NCI-H526 treated with DMSO at 0.1 percent for 48 hours (cell line): ENCODE data around the gene PSMD1.
"Not testable (repeated sequence)": the region's sequence is repeated elsewhere in the genome, so short reads cannot be mapped to it uniquely, and the experiment has no call there.

Source experiments
- DNase-seq: peaks from one replicate; lab custom pipeline; 2025; lab: John Stamatoyannopoulos, UW

The PSMD1 gene

DNA sequence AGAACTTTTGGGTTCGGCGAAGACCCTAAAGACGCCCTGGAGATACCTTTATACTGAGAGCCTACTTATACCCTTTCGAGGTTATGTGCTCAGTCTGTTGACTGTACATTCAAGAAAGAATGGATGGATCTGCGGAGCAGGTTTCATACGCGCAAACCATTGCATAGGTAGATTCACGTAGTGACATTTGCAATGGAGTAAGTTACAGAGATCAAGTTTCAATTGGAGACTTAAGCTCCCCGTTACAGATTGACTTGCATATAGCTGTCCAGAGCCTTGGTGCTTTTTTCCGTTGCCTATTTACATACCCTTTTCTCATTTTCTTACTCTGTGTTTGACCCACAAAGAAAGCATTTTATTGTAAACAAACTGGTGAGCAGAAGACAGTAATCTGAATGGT, 923 bp downstream of the PSMD1 start:
- no peak for DNase-seq

DNA sequence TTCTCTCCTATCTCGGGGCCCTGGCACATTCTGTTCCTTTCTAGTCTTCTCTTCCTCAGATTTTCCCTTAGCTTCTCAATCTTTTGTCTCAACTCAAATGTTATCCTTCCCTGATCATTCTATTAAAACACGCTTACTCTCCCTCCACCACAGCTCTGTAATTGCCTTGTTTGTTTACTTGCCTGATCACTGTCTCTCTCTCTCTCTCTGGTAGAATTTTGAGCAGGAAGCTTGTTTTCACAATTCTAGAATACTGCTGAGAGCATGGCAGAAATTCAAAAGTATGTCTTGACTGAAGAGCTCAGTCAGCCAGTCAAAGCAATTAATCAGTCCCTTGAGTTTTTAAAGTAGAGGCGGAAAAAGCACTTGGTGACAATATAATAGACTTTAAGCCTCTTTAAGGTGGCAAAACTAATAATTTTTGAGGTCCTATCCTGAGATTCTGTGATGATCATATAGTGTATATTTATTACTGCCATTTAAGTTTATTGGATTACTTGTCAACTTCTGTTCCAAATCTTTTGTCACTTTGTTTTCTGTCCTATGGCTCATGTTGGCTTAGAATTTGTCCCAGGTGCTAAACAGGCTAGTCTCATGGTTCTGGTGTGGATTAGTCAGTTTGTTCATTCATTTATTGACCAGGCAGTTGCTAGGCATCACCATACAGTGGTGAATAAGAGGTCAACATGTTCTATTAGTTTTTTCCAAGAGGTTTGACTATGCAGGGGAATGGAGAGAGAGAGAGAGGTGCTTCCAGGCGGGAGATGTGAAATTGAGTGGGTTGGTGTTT, 2.3 kb downstream of the PSMD1 start:
- DNase-seq: no peak

DNA sequence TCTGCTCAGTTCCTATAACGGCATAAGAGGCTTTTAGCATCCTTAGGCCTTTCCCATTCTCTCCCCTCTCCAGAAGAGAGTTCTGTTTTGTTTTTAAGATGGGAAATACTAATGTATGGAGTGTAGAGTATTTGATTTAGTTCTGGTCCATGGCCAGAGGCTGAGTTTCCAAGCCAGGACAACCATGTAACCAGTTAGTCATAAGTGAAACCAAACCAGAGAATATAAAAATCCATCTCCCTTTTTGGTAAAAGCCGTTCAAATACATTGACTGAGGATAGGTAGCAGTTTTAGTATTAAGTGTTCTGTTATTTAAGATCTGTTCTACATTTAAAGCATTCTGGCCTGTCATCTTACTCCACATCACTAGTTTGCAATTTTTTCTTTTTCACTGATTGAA, 3.1 kb downstream of the PSMD1 start:
- DNase-seq: no peak

DNA sequence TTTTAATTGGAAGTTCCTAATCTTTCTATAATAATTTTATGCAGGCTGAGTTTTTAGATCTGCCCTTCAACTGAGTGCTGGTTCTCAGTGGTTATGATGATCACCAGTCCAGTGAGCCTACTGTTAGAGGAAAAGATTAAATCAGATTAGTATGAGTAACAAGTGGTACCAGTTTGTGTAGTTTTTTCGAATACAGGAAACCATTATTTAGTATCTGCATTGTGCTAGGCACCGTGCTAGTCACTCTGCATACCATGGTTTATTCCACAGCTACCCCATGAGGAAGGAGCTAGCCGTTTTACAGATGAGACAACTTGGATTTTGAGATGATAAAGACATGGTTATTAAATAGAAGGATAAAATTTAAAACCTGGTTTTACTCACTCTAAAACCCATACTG, 6.1 kb downstream of the PSMD1 start:
- DNase-seq: no peak

DNA sequence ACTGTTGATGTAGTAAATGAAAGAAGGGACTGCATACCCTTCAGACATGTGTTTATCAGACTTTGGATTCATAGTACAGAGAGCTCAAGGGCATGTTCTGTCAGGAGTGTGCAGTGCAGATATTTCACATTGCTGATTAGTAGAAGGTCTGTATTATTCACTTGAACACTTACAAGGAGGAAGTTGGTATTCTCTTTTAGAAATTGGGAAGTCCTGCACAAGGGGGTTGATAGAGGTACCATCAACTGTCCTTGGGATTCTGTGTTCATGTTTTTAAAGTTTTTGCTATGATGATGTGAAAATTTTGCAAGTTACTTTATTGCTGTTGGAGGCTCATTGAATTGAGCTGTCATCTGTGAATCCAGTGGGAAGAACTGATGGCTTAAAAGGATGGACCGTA, 6.7 kb downstream of the PSMD1 start:
- DNase-seq: no peak

DNA sequence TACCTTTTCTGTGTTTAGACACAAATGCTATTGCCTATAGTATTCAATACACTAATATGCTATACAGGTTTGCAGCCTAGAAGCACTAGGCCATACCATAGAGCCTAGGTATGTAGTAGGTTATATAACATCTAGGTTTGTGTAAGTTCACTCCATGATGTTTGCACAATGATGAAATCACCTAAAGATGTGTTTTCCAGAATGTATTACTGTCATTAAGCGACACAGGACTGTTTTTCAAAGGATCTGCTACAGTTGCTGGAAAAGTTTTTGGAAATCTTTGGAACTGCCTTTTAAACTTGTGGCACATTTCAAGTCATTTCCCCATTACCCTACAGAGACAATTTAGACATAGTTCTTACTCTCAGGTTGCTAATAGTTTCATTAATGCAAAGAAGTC, 9.3 kb downstream of the PSMD1 start:
- no peak for DNase-seq

DNA sequence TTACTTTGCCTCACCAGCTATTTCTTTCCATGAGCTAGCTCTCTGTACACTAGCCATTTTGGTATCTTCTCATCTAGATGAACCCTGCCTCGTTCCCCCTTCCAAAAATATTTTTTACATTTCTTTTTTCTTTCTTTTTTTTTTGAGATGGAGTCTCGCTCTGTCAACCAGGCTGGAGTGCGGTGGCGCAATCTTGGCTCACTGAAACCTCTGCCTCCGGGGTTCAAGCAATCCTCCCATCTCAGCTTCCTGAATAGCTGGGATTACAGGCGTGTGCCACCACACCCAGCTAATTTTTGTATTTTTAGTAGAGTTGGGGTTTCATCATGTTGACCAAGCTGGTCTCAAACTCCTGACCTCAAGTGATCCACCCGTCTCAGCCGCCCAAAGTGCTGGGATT, 10.9 kb downstream of the PSMD1 start:
- not testable (repeated sequence) for DNase-seq

DNA sequence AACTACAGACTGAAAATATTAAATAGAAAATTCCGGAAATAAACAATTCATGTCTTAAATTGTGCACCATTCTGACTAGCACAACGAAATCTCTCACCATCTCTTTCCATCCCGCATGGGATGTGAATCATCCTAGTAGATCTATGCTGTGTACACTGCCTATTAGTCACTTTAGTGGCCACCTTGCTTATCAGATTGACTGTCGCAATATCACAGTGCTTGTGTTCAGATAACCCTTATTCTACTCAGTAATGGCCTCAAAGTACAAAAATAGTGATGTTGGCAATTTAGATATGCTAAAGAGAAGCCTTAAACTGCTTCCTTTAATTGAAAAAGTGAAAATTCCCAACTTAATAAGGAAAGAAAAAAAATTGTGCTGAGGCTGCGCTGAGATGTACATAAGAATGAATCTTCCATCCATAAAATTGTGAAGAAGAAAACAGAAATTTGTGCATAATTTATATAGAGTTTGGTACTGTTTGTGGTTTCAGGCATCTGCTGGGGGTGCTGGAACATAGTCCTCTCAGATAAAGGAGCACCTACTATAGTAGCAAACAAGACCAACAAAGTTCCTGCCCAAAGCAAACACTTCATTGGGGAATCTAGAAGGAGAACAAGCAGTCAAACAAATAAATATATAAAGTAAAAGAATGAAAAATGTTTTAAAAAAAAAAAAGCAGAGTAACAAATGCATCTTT, 12.0 kb downstream of the PSMD1 start:
- no peak for DNase-seq

DNA sequence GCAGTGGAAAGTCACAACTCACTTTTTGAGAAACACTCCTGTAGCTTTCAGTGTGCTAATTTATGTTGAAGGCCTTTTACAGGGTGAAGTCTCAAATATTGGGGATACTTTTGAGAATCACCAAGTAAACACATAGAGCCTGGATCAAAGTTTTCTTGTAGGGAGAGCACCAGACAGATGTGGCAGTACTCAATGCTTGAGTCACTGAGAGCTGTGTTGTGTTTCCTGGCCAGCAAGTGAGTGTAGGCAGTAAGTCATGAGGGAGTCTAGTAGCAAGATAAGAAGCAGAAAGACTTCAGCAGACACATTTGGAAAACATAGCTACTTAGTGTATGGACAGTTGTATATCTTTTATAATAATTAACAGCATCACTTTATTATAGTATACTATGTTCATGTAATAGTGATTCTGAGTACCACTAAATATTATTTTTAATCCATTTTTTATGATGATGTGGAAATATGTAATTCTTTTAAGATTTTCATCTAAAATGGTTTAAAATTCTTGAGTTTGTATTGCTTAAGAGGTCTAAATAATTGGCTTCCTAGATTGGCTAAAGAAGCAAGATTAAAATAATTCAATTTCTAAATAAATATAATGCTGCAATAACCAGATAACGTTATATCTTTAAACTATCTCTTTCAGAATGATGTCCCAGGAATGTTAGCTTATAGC, 12.8 kb downstream of the PSMD1 start:
- no peak for DNase-seq

DNA sequence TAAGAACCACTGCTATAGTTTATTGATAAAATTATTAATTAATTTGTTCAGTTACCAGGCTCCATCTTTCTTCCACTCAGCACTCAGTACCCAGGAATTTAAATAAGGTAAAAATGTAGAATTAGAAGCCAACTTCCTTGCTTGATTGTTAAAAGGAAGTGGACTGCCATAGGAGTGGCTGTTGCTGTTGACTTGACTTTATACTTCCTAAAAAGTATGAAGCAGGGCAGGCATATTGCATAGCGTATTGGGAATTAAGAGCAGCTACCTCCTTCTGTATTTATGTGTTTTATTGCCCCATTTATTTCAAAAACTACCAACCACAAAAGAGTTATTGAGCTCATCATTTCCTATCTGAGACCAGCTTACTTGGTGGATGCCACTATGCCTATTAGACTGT, 27.9 kb downstream of the PSMD1 start:
- DNase-seq: no peak

DNA sequence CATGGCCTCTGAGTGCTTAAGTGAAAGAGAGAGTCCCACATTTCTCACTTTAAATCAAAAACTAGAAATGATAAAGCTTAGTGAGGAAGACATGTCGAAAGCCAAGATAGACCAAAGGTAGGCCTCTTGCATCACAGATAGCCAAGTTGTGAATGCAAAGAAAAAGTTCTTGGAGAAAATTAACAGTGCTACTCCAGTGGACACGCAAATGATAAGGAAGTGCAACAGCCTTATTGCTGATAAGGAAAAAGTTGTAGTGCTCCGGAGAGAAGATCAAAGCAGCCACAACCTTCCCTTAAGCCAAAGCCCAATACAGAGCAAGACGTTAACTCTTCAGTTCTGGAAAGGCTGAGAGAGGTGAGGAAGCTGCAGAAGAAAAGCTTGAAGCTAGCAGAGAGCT, 32.1 kb downstream of the PSMD1 start:
- DNase-seq: no peak

DNA sequence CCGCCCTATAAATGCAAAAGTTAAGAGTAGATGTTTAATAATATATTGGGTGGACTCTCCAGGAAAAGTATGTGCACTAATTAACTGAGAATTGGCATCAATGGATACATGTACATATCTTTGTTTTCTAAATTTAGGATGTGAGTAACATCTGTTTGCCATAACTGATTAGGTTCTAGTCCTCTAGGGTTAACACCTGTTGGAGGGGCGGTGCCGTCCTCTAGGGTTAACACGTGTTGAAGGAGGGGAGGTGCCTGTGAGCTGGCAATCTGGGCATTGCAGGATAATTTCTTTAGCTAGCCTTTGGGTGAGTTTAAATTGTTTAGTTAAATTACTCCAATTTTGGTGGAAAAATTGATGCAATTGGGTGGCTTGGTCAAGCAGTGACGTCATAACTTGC, 37.3 kb downstream of the PSMD1 start:
- no peak for DNase-seq

DNA sequence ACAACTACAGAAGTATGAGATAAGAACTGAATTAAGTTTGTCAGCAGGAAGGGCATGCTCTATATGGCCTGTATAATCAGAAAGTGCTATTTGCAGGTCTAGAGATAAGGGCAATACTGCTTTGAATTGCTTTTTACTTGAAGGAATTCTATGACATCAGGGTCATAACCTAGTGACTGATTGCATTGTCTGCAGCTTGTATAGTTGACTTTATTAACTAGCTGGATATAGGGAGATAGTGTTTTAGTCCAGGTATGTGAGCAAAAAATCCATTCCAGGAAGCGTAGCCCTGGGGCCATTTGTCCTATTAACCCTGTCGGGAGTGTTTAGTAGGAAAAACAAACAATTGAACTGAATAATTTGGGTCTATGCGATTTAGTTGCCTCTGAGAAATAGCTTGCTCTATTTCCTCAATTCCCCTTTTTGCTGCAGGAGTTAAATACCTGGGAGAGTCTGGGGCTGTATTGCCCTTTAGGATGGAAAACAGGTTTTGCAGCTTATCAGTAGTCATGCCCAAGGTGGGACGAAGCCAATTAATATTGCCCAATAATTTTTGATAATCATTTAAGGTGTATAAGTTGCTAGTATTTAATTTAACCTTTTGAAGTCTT, 38.2 kb downstream of the PSMD1 start:
- no peak for DNase-seq

DNA sequence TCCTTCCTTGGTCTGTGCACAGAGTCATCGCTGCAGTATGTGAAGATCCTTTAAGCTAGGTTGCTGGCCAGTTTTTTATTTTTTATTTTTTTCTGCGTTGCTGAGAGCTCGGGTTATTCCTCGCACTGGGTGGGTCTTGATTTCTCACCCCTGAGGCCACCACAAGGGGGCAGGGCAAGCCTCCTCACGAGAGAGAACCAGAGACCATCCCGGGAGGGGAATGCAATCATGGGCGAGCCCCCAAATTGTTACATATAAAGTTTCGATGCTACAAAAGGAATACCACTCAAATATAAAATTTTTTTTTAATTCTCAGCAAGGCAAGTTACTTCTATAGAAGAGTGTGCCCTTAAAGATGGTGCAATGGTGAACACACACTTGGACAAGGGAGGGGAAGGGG, 43.3 kb downstream of the PSMD1 start:
- no peak for DNase-seq

DNA sequence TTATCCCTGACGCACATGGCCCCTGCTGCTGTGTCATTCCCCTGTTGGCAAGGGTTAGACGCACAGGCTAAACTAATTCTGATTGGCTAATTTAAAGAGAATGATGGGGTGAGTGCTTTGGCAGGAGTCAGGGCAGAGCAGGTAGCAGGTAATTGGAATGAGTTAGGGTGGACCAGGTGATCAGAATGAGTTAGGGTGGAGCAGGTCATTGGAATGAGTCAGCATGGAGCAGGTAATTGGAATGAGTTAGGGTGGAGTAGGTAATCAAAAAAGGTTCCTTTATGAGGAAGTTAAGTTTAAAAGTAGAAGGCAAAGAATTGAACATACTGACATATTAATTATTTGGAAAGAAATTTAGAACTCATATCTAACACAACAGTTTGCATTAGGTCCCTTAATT, 43.7 kb downstream of the PSMD1 start:
- not testable (repeated sequence) for DNase-seq

DNA sequence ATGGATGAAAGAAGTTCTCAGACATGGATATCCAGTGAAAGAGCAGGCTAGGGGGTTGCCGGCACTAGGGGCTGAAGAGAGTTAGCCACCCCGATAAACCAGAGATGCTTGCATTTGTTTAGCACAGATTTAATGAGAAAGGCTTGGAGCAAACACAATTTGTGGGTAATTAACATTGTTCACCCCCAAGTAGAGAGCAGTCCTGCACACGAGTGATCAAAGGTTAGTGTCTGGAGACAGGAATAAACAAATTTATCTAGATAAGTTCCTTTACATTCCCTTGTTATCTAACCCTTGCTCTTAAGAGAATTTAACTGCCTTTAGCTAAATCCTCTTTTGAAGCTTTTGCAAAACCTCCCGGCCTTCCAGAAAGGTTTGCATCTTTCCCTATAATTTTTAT, 44.3 kb downstream of the PSMD1 start:
- DNase-seq: no peak

DNA sequence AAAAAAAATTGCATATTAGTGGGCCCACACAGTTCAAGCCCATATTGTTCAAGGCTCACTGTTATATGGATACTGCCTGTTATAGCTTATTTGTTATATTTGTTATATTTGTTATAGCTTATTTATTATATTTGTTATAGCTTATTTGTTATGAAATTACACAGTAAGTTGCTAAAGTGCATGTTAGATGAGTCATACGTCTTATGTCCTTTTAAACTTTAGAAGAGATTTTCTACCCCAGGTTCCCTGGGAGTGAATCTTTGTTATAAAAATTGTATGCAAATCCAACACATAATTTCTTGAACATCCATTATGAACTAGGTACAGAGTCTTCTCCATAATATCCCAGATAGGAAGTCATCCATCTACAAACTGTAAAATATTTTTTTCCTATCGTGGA, 46.1 kb downstream of the PSMD1 start:
- no peak for DNase-seq

DNA sequence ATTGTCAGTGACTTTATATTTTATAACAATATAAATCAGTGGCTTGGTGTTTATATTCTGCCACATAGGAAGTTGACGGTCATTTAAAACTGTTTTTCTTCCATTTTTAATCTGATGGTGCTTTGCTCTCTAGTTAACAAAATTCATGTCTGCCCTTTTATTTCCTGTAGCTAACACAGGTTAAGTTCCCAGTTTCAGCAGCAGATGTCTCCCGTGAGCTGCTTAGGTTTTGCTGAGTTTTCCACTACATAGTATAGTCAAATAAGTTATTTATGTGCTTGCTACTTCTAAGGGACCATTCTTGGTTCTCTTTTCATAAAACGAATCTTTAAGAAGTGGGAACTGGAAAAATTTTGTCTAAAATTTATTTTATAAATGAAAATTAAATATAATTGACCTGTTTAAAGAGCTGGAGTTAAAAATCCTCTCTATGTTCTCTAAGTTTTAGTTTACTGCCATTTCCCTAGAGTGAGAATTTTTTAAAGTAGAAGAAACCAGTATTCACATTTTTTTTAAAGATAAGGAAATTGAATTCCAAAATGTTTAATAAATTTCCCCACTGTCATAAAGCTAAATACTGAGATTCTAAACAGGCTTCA, 47.5 kb downstream of the PSMD1 start:
- DNase-seq: peak; percentile 18

DNA sequence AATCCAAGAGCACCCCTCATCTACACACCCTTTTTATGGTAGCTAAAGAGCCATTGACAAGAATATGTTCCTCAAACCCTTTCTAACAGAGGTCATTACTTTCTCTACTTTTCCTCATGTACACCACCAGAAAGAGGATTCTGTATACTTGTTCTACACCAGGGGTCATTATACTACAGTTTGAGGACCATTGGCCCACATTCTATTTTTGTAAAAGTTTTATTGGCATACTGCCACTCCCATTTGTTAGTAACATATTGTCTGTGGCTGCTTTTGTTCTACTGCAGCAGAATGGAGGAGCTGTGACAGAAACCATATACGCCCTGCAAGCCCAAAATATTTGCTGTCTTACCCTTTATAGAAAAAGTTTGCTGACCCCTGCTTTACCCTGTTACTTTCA, 53.9 kb downstream of the PSMD1 start:
- no peak for DNase-seq

DNA sequence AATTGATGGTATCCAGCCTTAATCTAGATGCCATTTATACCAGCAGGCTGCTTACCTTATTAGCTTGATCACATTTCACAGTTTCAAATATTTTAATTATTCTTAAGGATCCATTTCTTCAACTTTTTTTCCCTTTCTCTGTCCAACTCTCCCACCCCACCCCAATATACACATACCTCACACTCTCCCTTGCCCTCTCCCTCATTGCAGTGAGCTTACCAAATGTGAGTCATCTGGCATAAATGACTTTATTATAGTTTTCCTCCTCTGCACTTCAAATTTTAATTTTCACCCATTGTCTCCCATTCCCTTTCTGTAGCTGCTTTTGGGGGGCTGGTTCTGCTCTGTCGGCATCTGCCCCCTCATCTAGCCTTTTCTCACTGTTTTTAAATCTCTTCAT, 55.3 kb downstream of the PSMD1 start:
- DNase-seq: no peak

DNA sequence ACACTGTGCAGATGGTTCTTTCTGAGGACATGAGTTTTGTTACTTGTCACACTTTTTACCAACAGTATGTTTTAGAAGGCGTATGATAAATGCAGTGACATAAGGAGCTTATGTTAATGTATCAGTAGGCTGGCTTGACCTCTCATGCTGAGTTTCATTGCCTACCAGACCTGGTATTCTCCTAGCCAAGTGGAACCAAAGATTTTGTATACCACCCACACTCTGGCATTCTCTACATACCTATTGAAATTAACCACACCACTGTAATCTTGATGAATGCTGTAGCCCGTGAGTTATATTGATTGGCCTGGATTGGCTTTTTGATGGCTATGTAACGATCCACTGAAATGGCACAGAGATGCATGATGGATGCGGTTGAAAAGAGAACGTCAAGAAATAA, 56.8 kb downstream of the PSMD1 start:
- no peak for DNase-seq

DNA sequence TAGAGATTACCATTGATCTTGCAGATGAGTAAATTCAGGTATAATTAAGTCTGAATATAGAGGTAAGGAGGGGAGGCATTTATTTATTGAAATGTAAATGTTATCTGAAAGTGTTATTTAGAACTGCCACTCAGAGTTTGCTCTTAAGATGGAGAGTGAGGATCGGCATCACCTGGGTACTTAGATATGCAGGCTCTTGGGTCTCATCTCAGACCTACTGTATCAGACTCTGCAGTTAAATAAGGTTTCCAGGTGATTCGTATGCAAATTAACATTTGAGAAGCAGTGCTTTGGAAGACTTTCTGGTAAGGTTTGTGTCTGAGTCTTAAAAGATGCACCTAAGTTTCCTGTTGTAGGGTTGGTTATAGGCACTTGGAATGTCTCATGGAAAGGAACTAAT, 59.0 kb downstream of the PSMD1 start:
- no peak for DNase-seq
